ENCODE data around the gene ANKAR. TPM values are rescaled to one million over a fixed set of nuclear protein-coding genes. Genes with fewer than 3 reads are reported as not detected.

ANKAR gene
- total and polyA plus RNA-seq, 2 of the 4 experiments (the other 2 are of a cell fraction) = 0.96 to 2.2 TPM

- TF ChIP-seq ELK1 (IDR thresholded peaks at IDR 0.05; ENCODE audit: borderline replicate concordance, low read depth, low read length) = no peak
- TF ChIP-seq RCOR1 (IDR thresholded peaks at IDR 0.05; ENCODE audit: insufficient replicate concordance, low read length) = peak; percentile 39
- peak; percentile 40 for TF ChIP-seq SMC3 (IDR thresholded peaks at IDR 0.05; ENCODE audit: low read depth, low read length)
- TF ChIP-seq CTCF (conservative IDR thresholded peaks at IDR 0.05; ENCODE audit: low read depth, low read length) = peak; percentile 94
- no peak for TF ChIP-seq NFE2L2 (IDR thresholded peaks at IDR 0.05; ENCODE audit: low read depth, low read length)
- TF ChIP-seq CEBPB (IDR thresholded peaks at IDR 0.05; ENCODE audit: low read depth, low read length) = no peak
Observed at GRCh38 chr2:189674374-189675112, at the start of gene ANKAR (continued).

Data from IMR-90 (cell line).